ENCODE results near the gene FILIP1.

DNA sequence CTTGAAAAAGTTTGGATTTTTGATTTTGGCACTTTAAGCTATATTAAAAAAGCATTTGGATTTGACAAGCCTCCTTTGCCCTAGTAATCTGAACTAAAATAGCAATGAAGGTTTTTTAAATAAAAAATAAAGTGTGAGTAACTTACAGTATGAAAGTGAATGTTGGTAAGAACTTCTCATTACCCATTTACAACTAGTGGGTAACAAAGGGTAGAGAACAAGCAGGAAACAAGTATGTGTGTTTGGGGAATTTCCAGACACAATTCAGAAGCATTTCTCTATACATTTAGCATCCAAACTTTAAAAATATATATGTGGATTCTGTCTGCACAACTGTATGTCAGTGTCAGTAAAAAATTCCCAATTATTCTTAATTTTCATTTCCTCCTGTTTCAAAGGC is 211.9 kb downstream of the FILIP1 start:
- TF ChIP-seq POLR2A (IDR thresholded peaks at IDR 0.05) = no peak
- TF ChIP-seq, protein P1, sequence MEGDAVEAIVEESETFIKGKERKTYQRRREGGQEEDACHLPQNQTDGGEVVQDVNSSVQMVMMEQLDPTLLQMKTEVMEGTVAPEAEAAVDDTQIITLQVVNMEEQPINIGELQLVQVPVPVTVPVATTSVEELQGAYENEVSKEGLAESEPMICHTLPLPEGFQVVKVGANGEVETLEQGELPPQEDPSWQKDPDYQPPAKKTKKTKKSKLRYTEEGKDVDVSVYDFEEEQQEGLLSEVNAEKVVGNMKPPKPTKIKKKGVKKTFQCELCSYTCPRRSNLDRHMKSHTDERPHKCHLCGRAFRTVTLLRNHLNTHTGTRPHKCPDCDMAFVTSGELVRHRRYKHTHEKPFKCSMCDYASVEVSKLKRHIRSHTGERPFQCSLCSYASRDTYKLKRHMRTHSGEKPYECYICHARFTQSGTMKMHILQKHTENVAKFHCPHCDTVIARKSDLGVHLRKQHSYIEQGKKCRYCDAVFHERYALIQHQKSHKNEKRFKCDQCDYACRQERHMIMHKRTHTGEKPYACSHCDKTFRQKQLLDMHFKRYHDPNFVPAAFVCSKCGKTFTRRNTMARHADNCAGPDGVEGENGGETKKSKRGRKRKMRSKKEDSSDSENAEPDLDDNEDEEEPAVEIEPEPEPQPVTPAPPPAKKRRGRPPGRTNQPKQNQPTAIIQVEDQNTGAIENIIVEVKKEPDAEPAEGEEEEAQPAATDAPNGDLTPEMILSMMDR (IDR thresholded peaks at IDR 0.05) = no peak

All from suprapubic skin (tissue), 3 donors.